Coronary artery (tissue), 2 donors: ENCODE data around the gene MMP11.

ENCODE experiments used
- DNase-seq: peaks from one replicate; pipeline ENCODE4 v3.0.0-alpha.2; 2017; ENCODE audit warnings: low spot score
- H3K27ac ChIP-seq, 2 donors: fragments of 200-600 bp; sonication (generic); one replicate each; pipeline ENCODE4 v1.5.1; 2016 to 2019
- H3K4me3 ChIP-seq: fragments of 200-600 bp; sonication (generic); 2 replicates; pipeline ENCODE4 v1.5.1; 2016; ENCODE audit warnings: mild to moderate bottlenecking, moderate library complexity
- CTCF ChIP-seq: fragments of 200-600 bp; sonication (generic); IDR thresholded peaks from one replicate; pipeline ENCODE4 v1.5.1; 2019; ENCODE audit warnings: antibody characterized with exemption

MMP11 gene

GRCh38 chr22:23816156-23816976 is 43.7 kb downstream of the MMP11 start:
- TF ChIP-seq CTCF: no peak
- Histone ChIP-seq H3K4me3 (no peak overlapping the region), H3K27ac (no peak overlapping the region)
- no peak for DNase-seq

DNA sequence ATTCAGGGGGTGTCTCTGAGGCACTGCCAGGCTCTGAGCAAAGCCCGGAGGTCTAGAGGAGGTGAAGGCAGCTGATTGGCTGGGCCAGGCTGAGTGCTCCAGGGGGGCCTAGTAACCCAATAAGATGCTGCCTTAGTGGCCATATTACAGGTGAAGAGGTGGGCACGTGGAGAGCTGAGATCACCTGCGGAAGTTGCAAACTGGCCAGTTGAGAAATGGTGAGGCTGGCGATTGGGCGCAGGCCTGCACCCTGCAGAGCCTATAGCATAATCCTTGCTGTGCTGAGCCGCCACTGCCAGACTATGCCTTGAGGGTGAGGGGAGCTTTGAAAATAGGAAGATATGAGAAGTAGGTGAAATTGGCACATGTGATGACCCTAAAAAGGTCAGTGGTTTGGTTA is 44.5 kb downstream of the MMP11 start:
- no peak for TF ChIP-seq CTCF
- DNase-seq: no peak
- no peak overlapping the region for H3K4me3 ChIP-seq
- no peak overlapping the region for H3K27ac ChIP-seq

- no peak overlapping the region for H3K27ac ChIP-seq
- DNase-seq: no peak
- no peak overlapping the region for H3K4me3 ChIP-seq
- no peak for TF ChIP-seq CTCF
Measured at GRCh38 chr22:23818541-23818940, 45.9 kb downstream of the MMP11 start.

GRCh38 chr22:23820748-23821211 is 48.1 kb downstream of the MMP11 start:
- no peak for DNase-seq
- no peak for TF ChIP-seq CTCF
- Histone ChIP-seq H3K4me3 (no peak overlapping the region), H3K27ac (no peak overlapping the region)

DNA sequence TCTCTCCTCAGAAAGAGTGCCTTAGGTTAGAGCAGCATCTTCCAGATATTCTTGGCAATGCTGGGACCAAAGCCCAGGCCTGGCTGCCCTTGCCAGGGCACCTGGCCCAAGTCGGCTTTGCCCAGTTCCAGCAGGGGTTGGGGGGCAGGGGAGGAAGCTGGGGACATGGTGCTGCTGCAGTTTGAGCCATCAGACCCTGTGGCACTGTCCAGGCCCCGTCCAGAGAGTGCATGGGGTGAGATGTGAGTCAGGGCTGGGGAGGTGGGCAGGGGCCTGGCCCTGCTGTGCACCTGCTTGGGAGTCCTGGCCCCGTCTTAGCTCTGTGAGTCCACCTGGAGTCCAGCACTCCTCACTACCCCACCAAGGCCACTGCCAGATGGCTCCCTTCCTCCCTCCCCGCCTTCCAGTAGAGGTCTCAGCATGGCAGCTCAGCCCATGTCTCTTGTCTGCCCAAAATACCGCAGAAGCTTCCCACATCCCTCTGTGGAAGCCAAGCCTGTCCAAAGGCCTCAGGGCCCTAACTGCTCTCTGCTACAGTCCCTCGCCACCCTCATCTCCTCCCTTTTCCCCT is 49.5 kb downstream of the MMP11 start:
- TF ChIP-seq CTCF: no peak
- H3K27ac ChIP-seq: peak overlapping the region in 1 of 2 donors; percentile 37
- H3K4me3 ChIP-seq: no peak overlapping the region
- no peak for DNase-seq

DNA sequence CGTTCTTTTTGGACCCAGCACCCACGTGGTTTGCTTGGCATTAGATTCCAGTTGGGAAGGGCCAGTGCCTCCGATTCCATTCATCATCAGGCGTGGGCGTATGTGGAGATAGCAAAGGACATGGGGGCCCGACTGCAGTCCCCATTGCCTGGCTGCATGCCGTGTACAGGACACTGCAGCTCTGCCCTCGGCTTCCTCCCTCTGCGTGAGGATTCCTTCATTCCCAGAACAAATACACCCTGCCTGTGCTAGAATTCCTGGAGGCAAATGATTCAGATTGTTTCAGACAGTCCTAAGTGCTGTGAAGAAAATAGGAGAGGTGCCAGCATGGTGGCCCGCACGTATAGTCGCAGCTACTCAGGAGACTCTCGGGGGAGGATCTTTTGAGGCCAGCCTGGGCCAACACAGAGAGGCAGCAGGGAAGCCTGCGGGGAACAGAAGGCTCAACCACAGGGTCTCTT is 50.7 kb downstream of the MMP11 start:
- Histone ChIP-seq H3K4me3 (no peak overlapping the region), H3K27ac (no peak overlapping the region)
- TF ChIP-seq CTCF: no peak
- DNase-seq: no peak
